HepG2 (cell line): Measurements from ENCODE around the gene SKP2. TPM values are rescaled to one million over a fixed set of nuclear protein-coding genes. Genes with fewer than 3 reads are reported as not detected.

ENCODE experiments used
- FOXA1 ChIP-seq, 2 experiments: fragments of 450-650 bp in 1 of 2; sonication (generic) in 1 of 2; formaldehyde crosslinking in 1 of 2; IDR thresholded peaks; 2 replicates each; pipeline versions ENCODE4 v1.4.0 to v1.6.1; 2016 to 2020; ENCODE audit warnings: missing genetic modification reagents in 1 of 2
- GFI1 ChIP-seq: sonication (generic); formaldehyde crosslinking; IDR thresholded peaks from 2 replicates; pipeline ENCODE4 v1.5.0; 2020; ENCODE audit warnings: missing genetic modification reagents, mild to moderate bottlenecking, borderline replicate concordance
- MATR3 ChIP-seq: sonication (generic); formaldehyde crosslinking; IDR thresholded peaks from 2 replicates; pipeline ENCODE4 v1.4.0; 2020; ENCODE audit warnings: missing genetic modification reagents
- RBM22 ChIP-seq: fragments of 200-400 bp; formaldehyde crosslinking; optimal IDR thresholded peaks from 2 replicates; pipeline ENCODE3; 2017; ENCODE audit warnings: mild to moderate bottlenecking, low read length, moderate library complexity
- RXRB ChIP-seq: IDR thresholded peaks from 2 replicates; pipeline ENCODE4 v1.6.1; 2016; ENCODE audit warnings: borderline replicate concordance, missing genetic modification reagents, missing compliant biosample characterization
- SALL1 ChIP-seq: sonication (generic); formaldehyde crosslinking; IDR thresholded peaks from 2 replicates; pipeline ENCODE4 v1.8.0; 2022; ENCODE audit warnings: mild to moderate bottlenecking, missing genetic modification reagents
- STAT5B ChIP-seq: sonication (generic); formaldehyde crosslinking; IDR thresholded peaks from 2 replicates; pipeline ENCODE4 v1.4.0; 2020; ENCODE audit warnings: missing genetic modification reagents
- SUZ12 ChIP-seq: fragments of 150-350 bp; IDR thresholded peaks from 2 replicates; pipeline ENCODE4 v1.6.1; 2014; ENCODE audit warnings: low read depth, low read length
- TOE1 ChIP-seq: sonication (generic); formaldehyde crosslinking; IDR thresholded peaks from 2 replicates; pipeline ENCODE4 v1.4.0; 2020; ENCODE audit warnings: mild to moderate bottlenecking, missing genetic modification reagents
- TRIM24 ChIP-seq: sonication (generic); formaldehyde crosslinking; IDR thresholded peaks from 2 replicates; pipeline ENCODE4 v1.8.0; 2022; ENCODE audit warnings: mild to moderate bottlenecking, missing genetic modification reagents
- ZBTB8A ChIP-seq: sonication (generic); formaldehyde crosslinking; IDR thresholded peaks from 2 replicates; pipeline ENCODE4 v1.4.0; 2020; ENCODE audit warnings: mild to moderate bottlenecking, low read depth, missing genetic modification reagents, borderline replicate concordance
- ZMAT3 ChIP-seq: sonication (generic); formaldehyde crosslinking; conservative IDR thresholded peaks from 2 replicates; pipeline ENCODE4 v1.7.0; 2021; ENCODE audit warnings: missing genetic modification reagents
- ZNF562 ChIP-seq: sonication (generic); formaldehyde crosslinking; IDR thresholded peaks from 2 replicates; pipeline ENCODE4 v1.8.0; 2022; ENCODE audit warnings: missing genetic modification reagents, borderline replicate concordance
- ZNF616 ChIP-seq: sonication (generic); formaldehyde crosslinking; IDR thresholded peaks from 2 replicates; pipeline ENCODE4 v1.5.0; 2020; ENCODE audit warnings: low read depth, mild to moderate bottlenecking, missing genetic modification reagents
- ZNF670 ChIP-seq: sonication (generic); formaldehyde crosslinking; IDR thresholded peaks from 2 replicates; pipeline ENCODE4 v1.8.0; 2022; ENCODE audit warnings: mild to moderate bottlenecking, missing genetic modification reagents, borderline replicate concordance
- ZNF773 ChIP-seq: sonication (generic); formaldehyde crosslinking; IDR thresholded peaks from 2 replicates; pipeline ENCODE4 v1.4.0; 2020; ENCODE audit warnings: missing genetic modification reagents, borderline replicate concordance
- polyA plus RNA-seq, 8 experiments: library from polyadenylated mRNA; depleted of rRNA in 3 of 8; stranded (reverse) in 7 of 8; unstranded in 1 of 8; fragments of >200 nt; fragmentation: Illumina TruSeq in 4 of 8; extraction: Trizol in 4 of 8; gene quantifications; 2 replicates each; pipeline versions ENCODE4 v1.2.1 to v1.2.3, GENCODE V29; 2011 to 2016; ENCODE audit warnings: low read depth in 4 of 8, missing spikeins in 1 of 8, mixed read lengths in 1 of 8; ENCODE audit not compliant: insufficient read depth in 1 of 8
- total RNA-seq, 5 experiments: library from RNA; depleted of rRNA; stranded (reverse); fragments of >200 nt; fragmentation: Illumina TruSeq; extraction: Trizol; gene quantifications; 2 replicates each; pipeline ENCODE4 v1.2.3, GENCODE V29; 2016; ENCODE audit warnings: low read depth in 1 of 5
- TF ChIP-seq, protein P1 (sequence below): sonication (generic); formaldehyde crosslinking; IDR thresholded peaks from 2 replicates; pipeline ENCODE4 v1.4.0; 2020; ENCODE audit warnings: missing genetic modification reagents, mild to moderate bottlenecking, borderline replicate concordance
- TF ChIP-seq, protein P2 (sequence below): sonication (generic); formaldehyde crosslinking; IDR thresholded peaks from 2 replicates; pipeline ENCODE4 v1.5.0; 2020; ENCODE audit warnings: mild to moderate bottlenecking, missing genetic modification reagents
- TF ChIP-seq, protein P3 (sequence below): IDR thresholded peaks from 2 replicates; pipeline ENCODE4 v1.6.1; 2018; ENCODE audit warnings: missing genetic modification reagents
- TF ChIP-seq, protein P4 (sequence below): sonication (generic); formaldehyde crosslinking; IDR thresholded peaks from 2 replicates; pipeline ENCODE4 v1.4.0; 2020; ENCODE audit warnings: missing genetic modification reagents
- TF ChIP-seq, protein P5 (sequence below): IDR thresholded peaks from 2 replicates; pipeline ENCODE4 v1.6.1; 2016; ENCODE audit warnings: low read depth, borderline replicate concordance

The SKP2 gene
- total and polyA plus RNA-seq, 2 of the 13 experiments (the other 11 are each of a cell fraction or from before 2014, with no cell fraction given) = 29.6 to 84.1 TPM

DNA sequence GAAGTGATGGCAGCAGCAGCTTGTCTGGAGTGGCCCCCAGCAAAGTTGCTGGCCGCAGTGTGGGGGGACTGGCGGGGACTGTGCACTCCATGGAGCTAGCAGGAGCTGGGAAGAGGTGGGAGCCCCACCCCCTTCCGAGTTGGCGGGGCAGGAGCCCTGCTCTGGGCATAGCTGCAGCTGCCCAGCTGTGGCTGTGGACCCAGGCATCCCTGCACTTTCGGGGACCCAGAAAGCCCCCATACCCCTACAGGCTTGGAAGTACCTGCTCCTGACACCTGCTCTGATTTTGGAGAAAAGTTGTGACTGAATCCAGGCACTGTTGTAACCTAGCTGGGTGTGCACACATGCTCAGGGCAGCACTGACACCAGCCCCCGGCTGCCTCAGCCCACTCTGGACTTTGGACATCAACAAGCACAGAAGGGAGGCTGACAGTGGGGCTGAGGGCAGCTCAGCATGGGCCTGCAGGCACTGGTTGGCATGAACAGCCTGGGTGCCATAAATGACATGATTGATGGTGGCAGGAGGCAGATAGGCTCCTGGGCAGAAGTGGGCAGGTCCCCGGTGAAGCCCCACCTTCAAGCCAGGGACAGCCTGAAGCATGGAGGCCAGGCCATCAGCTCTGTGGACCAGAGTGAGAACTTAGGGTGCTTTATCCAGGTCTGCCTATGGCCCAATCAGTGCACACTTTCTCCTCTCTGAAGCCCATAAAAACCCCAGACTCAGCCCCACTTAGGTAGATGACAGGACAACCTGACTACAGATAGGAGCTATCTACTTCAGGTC, 12.8 kb upstream of the SKP2 start (continued):
- TF ChIP-seq GFI1 (CRISPR knock-in tag) = peak; percentile 28; the same call in 1 of the 2 replicates
- TF ChIP-seq, protein P1, sequence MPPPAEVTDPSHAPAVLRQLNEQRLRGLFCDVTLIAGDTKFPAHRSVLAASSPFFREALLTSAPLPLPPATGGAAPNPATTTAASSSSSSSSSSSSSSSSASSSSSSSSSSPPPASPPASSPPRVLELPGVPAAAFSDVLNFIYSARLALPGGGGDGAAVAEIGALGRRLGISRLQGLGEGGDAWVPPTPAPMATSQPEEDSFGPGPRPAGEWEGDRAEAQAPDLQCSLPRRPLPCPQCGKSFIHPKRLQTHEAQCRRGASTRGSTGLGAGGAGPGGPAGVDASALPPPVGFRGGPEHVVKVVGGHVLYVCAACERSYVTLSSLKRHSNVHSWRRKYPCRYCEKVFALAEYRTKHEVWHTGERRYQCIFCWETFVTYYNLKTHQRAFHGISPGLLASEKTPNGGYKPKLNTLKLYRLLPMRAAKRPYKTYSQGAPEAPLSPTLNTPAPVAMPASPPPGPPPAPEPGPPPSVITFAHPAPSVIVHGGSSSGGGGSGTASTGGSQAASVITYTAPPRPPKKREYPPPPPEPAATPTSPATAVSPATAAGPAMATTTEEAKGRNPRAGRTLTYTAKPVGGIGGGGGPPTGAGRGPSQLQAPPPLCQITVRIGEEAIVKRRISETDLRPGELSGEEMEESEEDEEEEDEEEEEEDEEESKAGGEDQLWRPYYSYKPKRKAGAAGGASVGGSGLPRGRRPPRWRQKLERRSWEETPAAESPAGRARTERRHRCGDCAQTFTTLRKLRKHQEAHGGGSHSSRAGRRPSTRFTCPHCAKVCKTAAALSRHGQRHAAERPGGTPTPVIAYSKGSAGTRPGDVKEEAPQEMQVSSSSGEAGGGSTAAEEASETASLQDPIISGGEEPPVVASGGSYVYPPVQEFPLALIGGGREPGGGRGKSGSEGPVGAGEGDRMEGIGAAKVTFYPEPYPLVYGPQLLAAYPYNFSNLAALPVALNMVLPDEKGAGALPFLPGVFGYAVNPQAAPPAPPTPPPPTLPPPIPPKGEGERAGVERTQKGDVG (CRISPR knock-in tag) = no peak
- TF ChIP-seq ZBTB8A (CRISPR knock-in tag) = no peak
- no peak for TF ChIP-seq ZNF773 (CRISPR knock-in tag)
- no peak for TF ChIP-seq TOE1 (CRISPR knock-in tag)
- TF ChIP-seq, protein P2, sequence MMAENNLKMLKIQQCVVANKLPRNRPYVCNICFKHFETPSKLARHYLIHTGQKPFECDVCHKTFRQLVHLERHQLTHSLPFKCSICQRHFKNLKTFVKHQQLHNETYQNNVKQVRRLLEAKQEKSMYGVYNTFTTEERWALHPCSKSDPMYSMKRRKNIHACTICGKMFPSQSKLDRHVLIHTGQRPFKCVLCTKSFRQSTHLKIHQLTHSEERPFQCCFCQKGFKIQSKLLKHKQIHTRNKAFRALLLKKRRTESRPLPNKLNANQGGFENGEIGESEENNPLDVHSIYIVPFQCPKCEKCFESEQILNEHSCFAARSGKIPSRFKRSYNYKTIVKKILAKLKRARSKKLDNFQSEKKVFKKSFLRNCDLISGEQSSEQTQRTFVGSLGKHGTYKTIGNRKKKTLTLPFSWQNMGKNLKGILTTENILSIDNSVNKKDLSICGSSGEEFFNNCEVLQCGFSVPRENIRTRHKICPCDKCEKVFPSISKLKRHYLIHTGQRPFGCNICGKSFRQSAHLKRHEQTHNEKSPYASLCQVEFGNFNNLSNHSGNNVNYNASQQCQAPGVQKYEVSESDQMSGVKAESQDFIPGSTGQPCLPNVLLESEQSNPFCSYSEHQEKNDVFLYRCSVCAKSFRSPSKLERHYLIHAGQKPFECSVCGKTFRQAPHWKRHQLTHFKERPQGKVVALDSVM (CRISPR knock-in tag) = peak; percentile 52; the same call in 1 of the 2 replicates
- no peak for TF ChIP-seq ZNF616
- TF ChIP-seq, protein P3, sequence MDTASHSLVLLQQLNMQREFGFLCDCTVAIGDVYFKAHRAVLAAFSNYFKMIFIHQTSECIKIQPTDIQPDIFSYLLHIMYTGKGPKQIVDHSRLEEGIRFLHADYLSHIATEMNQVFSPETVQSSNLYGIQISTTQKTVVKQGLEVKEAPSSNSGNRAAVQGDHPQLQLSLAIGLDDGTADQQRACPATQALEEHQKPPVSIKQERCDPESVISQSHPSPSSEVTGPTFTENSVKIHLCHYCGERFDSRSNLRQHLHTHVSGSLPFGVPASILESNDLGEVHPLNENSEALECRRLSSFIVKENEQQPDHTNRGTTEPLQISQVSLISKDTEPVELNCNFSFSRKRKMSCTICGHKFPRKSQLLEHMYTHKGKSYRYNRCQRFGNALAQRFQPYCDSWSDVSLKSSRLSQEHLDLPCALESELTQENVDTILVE (CRISPR knock-in tag) = no peak
- no peak for TF ChIP-seq TRIM24 (CRISPR knock-in tag)
- no peak for TF ChIP-seq MATR3
- no peak for TF ChIP-seq ZNF562 (CRISPR knock-in tag)
- TF ChIP-seq, protein P4, sequence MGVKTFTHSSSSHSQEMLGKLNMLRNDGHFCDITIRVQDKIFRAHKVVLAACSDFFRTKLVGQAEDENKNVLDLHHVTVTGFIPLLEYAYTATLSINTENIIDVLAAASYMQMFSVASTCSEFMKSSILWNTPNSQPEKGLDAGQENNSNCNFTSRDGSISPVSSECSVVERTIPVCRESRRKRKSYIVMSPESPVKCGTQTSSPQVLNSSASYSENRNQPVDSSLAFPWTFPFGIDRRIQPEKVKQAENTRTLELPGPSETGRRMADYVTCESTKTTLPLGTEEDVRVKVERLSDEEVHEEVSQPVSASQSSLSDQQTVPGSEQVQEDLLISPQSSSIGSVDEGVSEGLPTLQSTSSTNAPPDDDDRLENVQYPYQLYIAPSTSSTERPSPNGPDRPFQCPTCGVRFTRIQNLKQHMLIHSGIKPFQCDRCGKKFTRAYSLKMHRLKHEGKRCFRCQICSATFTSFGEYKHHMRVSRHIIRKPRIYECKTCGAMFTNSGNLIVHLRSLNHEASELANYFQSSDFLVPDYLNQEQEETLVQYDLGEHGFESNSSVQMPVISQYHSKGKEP (CRISPR knock-in tag) = no peak
- TF ChIP-seq FOXA1 (IDR thresholded peaks at IDR 0.05) = no peak
- peak; percentile 79 for TF ChIP-seq FOXA1 (CRISPR knock-in tag; IDR thresholded peaks at IDR 0.05)
- peak; percentile 85 for TF ChIP-seq SALL1 (CRISPR knock-in tag)
- no peak for TF ChIP-seq ZNF670 (CRISPR knock-in tag)
- TF ChIP-seq, protein P5, sequence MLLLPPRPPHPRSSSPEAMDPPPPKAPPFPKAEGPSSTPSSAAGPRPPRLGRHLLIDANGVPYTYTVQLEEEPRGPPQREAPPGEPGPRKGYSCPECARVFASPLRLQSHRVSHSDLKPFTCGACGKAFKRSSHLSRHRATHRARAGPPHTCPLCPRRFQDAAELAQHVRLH = no peak
- TF ChIP-seq RBM22 = no peak
- no peak for TF ChIP-seq SUZ12
- TF ChIP-seq ZMAT3 (CRISPR knock-in tag) = 0 out of 2 replicates have a peak, but pooled peaks have one; percentile 19
- TF ChIP-seq STAT5B (CRISPR knock-in tag) = no peak
- peak; percentile 71 for TF ChIP-seq RXRB (CRISPR knock-in tag)
